Brain microvascular endothelial cell (primary cell): ENCODE measurements around the gene JMJD7.

Experiments used
- DNase-seq: peaks from one replicate; pipeline ENCODE4 v3.0.0-alpha.2; 2020
- H3K27ac ChIP-seq: fragments of 250-450 bp; sonication (Bioruptor Pico); 2 replicates; pipeline ENCODE4 v1.5.1; 2020; ENCODE audit warnings: mild to moderate bottlenecking, moderate library complexity
- H3K27me3 ChIP-seq: fragments of 250-450 bp; sonication (Bioruptor Pico); replicated peaks from 2 replicates; pipeline ENCODE4 v1.5.1; 2020; ENCODE audit warnings: mild to moderate bottlenecking
- H3K36me3 ChIP-seq: fragments of 250-450 bp; sonication (Bioruptor Pico); replicated peaks from 2 replicates; pipeline ENCODE4 v1.5.1; 2020; ENCODE audit warnings: mild to moderate bottlenecking
- H3K4me3 ChIP-seq: 2 replicates; pipeline ENCODE4 v1.5.1; 2011; ENCODE audit warnings: low read depth, mild to moderate bottlenecking, control low read depth, low read length, moderate library complexity
- CTCF ChIP-seq: IDR thresholded peaks from 2 replicates; pipeline ENCODE4 v1.5.1; 2011; ENCODE audit warnings: low read depth, mild to moderate bottlenecking, moderate library complexity, low read length, control low read depth, inconsistent platforms; ENCODE audit errors: missing control alignments
- in situ Hi-C: cut with HindIII; loops from 2 replicates; pipeline ENCODE4 v1.10.0; 2017; ENCODE audit warnings: low sequenced_read_pairs, low pct_ligation_motif_present

Gene JMJD7

GRCh38 chr15:41801850-41802455 is 25.9 kb upstream of the JMJD7 start:
- Histone ChIP-seq H3K27ac (no peak overlapping the region), H3K36me3 (peaks cover 7% of the 10 kb centered on the region), H3K4me3 (no peak overlapping the region), H3K27me3 (no peaks in the 10 kb centered on the region)
- TF ChIP-seq CTCF = no peak
- in situ Hi-C loops = no loop called here
- peak; percentile 45 for DNase-seq

GRCh38 chr15:41804361-41804760 is 23.5 kb upstream of the JMJD7 start:
- Histone ChIP-seq H3K27ac (no peak overlapping the region), H3K27me3 (no peaks in the 10 kb centered on the region), H3K4me3 (no peak overlapping the region), H3K36me3 (peaks cover 7% of the 10 kb centered on the region)
- in situ Hi-C loops = no loop called here
- no peak for DNase-seq
- TF ChIP-seq CTCF = no peak

- H3K36me3 ChIP-seq = peaks cover 7% of the 10 kb centered on the region
- H3K4me3 ChIP-seq = no peak overlapping the region
- DNase-seq = no peak
- TF ChIP-seq CTCF = no peak
- in situ Hi-C loops = no loop called here
- no peak overlapping the region for H3K27ac ChIP-seq
- H3K27me3 ChIP-seq = no peaks in the 10 kb centered on the region
Observed at GRCh38 chr15:41804916-41805666, 22.8 kb upstream of the JMJD7 start.

GRCh38 chr15:41805711-41806110 is 22.2 kb upstream of the JMJD7 start:
- H3K4me3 ChIP-seq = no peak overlapping the region
- no peak for TF ChIP-seq CTCF
- H3K27ac ChIP-seq = no peak overlapping the region
- no peaks in the 10 kb centered on the region for H3K27me3 ChIP-seq
- in situ Hi-C loops = no loop called here
- H3K36me3 ChIP-seq = peaks cover 3% of the 10 kb centered on the region
- DNase-seq = no peak

GRCh38 chr15:41806291-41807181 is 21.4 kb upstream of the JMJD7 start:
- in situ Hi-C loops = no loop called here
- Histone ChIP-seq H3K27me3 (no peaks in the 10 kb centered on the region), H3K27ac (no peak overlapping the region), H3K36me3 (no peaks in the 10 kb centered on the region), H3K4me3 (no peak overlapping the region)
- DNase-seq = no peak
- peak; percentile 18 for TF ChIP-seq CTCF
